Stimulated activated naive CD8-positive, alpha-beta T cell treated with anti-CD3 and anti-CD28 coated beads, Interleukin-15, Interleukin-2, amounts not matched to agents 100 U/mL and 50 U/mL, for 24 hours (primary cell): ENCODE results near the gene FLYWCH1.
"Not testable (repeated sequence)": the region's sequence is repeated elsewhere in the genome, so short reads cannot be mapped to it uniquely, and the experiment has no call there.

Experiments
- ATAC-seq: fragments of 150-1000 bp; cut with Tn5 transposase; one replicate; pipeline ENCODE4 v1.10.0; 2021
- DNase-seq: peaks from one replicate; pipeline ENCODE4 v3.0.0; 2021

The FLYWCH1 gene

GRCh38 chr16:2899564-2900072 lies 12.1 kb upstream of the FLYWCH1 start:
- no peak for DNase-seq
- no peak for ATAC-seq

- DNase-seq: no peak
- no peak for ATAC-seq
These were observed 11.1 kb upstream of the FLYWCH1 start for GRCh38 chr16:2900526-2901075.

- DNase-seq (no peak), ATAC-seq (no peak)
These were observed 9.2 kb upstream of the FLYWCH1 start for GRCh38 chr16:2902337-2903130.

GRCh38 chr16:2904100-2904921 lies 7.4 kb upstream of the FLYWCH1 start:
- DNase-seq: peak; percentile 85

GRCh38 chr16:2904922-2905240 lies 6.8 kb upstream of the FLYWCH1 start:
- ATAC-seq (no peak), DNase-seq (no peak)

More at GRCh38 chr16:2904100-2904921, 7.4 kb upstream of the FLYWCH1 start:
- ATAC-seq: peak; percentile 55

- peak; percentile 99 for DNase-seq
- peak; percentile 84 for ATAC-seq
These were observed 6.3 kb upstream of the FLYWCH1 start for GRCh38 chr16:2905241-2905987.

GRCh38 chr16:2905988-2906387 lies 5.7 kb upstream of the FLYWCH1 start:
- ATAC-seq: no peak
- no peak for DNase-seq

GRCh38 chr16:2907084-2907753 lies 4.5 kb upstream of the FLYWCH1 start:
- not testable (repeated sequence) for ATAC-seq
- peak; percentile 46 for DNase-seq

GRCh38 chr16:2910441-2910969 lies 1.2 kb upstream of the FLYWCH1 start:
- no peak for ATAC-seq
- no peak for DNase-seq

GRCh38 chr16:2912330-2913199 lies 834 bp downstream of the FLYWCH1 start:
- ATAC-seq (peak; percentile 6), DNase-seq (peak; percentile 52)

- ATAC-seq: no peak
These were observed 1.9 kb downstream of the FLYWCH1 start for GRCh38 chr16:2913603-2914002.

GRCh38 chr16:2914233-2914632 lies 2.5 kb downstream of the FLYWCH1 start:
- ATAC-seq (no peak), DNase-seq (no peak)

More at GRCh38 chr16:2913603-2914002, 1.9 kb downstream of the FLYWCH1 start:
- DNase-seq: no peak

- ATAC-seq (no peak), DNase-seq (no peak)
These were observed 3.6 kb downstream of the FLYWCH1 start for GRCh38 chr16:2915196-2915929.

- DNase-seq (peak; percentile 59), ATAC-seq (no peak)
These were observed 8.0 kb downstream of the FLYWCH1 start for GRCh38 chr16:2919511-2920255.

GRCh38 chr16:2923481-2923880 lies 11.8 kb downstream of the FLYWCH1 start:
- no peak for ATAC-seq
- DNase-seq: no peak

GRCh38 chr16:2924901-2925755 lies 13.4 kb downstream of the FLYWCH1 start:
- ATAC-seq: no peak
- DNase-seq: no peak

- ATAC-seq (no peak), DNase-seq (no peak)
These were observed 14.4 kb downstream of the FLYWCH1 start for GRCh38 chr16:2925951-2926649.
